ENCODE data around the gene CLEC16A. TPM values are rescaled to one million over a fixed set of nuclear protein-coding genes. Genes with fewer than 3 reads are reported as not detected.

The CLEC16A gene
- total and polyA plus RNA-seq, 2 donors (not counting 1 experiment from before 2014, with no cell fraction given), result 21.9 to 79.5 TPM

DNA sequence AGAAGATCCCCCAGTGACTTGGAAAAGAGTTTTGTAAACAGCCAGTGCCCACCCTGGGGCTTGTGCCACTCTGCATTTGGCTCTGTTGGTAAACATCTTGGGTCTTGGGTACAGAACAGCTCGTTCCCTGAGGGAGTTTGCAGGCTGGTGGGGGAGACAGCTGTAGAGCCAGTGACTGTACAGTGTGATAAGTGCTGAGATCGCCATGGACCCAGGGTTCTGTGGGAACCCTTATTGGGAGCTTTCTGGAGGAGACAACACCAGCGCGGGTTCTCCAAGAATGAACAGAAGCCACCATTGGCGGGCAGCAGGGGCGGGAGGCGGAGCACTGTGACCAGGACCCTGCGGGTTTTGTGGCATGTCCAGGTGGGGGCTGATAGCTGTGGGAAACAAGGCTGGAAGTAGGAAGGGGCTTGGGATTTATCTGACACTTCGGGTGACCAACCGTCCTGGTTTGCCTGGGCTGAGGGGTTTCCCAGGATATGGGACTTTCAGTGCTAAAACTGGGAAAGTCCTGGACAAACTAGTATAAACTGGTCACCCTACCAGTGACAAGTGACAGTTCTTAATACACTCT, 2.9 kb downstream of the CLEC16A start:
- Histone ChIP-seq H3K27me3 (replicated peaks in 1 of 4; ENCODE audit: control extremely low read depth in 1 of 4, control insufficient read depth in 3 of 4, insufficient read depth in 4 of 4, low read length in 3 of 4) (no peaks in the 10 kb centered on the region), H2AFZ (ENCODE audit: insufficient read depth, low read depth, low read length, poor library complexity, severe bottlenecking) (no peak overlapping the region), H3K4me2 (replicated peaks; ENCODE audit: low read depth, low read length, poor library complexity, severe bottlenecking) (no peak overlapping the region), H3K4me3 (ENCODE audit: control extremely low read depth in 1 of 5, extremely low read depth in 1 of 5, insufficient read depth in 1 of 5, low read depth in 2 of 5, low read length in 4 of 5) (no peak overlapping the region), H3K9me3 (ENCODE audit: control extremely low read depth in 1 of 3, control insufficient read depth in 2 of 3, insufficient read depth in 1 of 3, low read length in 2 of 3) (no peaks in the 10 kb centered on the region), H3K79me2 (ENCODE audit: control insufficient read depth, insufficient read depth, low read length) (peaks cover 81% of the 10 kb centered on the region), H3K9ac (ENCODE audit: low read length) (no peak overlapping the region), H3K4me1 (ENCODE audit: control insufficient read depth in 2 of 2, insufficient read depth in 2 of 2, low read length in 2 of 2) (peaks cover 61 to 71% of the 10 kb centered on the region in 2 donors), H4K20me1 (ENCODE audit: control insufficient read depth, insufficient read depth, low read length, poor library complexity, severe bottlenecking) (peaks cover 47% of the 10 kb centered on the region), H3K27ac (ENCODE audit: low read length in 2 of 2) (no peak overlapping the region), H3K36me3 (replicated peaks in 1 of 2; ENCODE audit: control extremely low read depth in 1 of 2, control insufficient read depth in 1 of 2, extremely low read depth in 1 of 2, insufficient read depth in 2 of 2, low read length in 1 of 2) (peaks cover 0 to 5% of the 10 kb centered on the region in 2 experiments)
- POLR2A ChIA-PET, result interaction anchor here (0.6 to 0.7 kb wide), 2 partner anchors 10 to 267 kb away, joined by 3 read pairs; no protein-coding TSS in a partner anchor
- intact Hi-C loops (cut with micrococcal nuclease), result no loop called here
- H3K4me1 Mint-ChIP-seq, result peaks cover 81% of the 10 kb centered on the region
- peak overlapping the region; percentile 35 for H3K4me3 Mint-ChIP-seq
- no peaks in the 10 kb centered on the region for H3K27me3 Mint-ChIP-seq
- WGBS (ENCODE audit: insufficient coverage), result 94% methylated on average over 9 of the region's 10 CpGs
- CTCF ChIA-PET, result interaction anchor here (1.3 to 3.9 kb wide), 3 partner anchors 9 to 21 kb away, joined by 3 to 21 read pairs (median 4); no protein-coding TSS in a partner anchor
- peak overlapping the region; percentile 70 for H3K27ac Mint-ChIP-seq
- TF ChIP-seq, protein P1, sequence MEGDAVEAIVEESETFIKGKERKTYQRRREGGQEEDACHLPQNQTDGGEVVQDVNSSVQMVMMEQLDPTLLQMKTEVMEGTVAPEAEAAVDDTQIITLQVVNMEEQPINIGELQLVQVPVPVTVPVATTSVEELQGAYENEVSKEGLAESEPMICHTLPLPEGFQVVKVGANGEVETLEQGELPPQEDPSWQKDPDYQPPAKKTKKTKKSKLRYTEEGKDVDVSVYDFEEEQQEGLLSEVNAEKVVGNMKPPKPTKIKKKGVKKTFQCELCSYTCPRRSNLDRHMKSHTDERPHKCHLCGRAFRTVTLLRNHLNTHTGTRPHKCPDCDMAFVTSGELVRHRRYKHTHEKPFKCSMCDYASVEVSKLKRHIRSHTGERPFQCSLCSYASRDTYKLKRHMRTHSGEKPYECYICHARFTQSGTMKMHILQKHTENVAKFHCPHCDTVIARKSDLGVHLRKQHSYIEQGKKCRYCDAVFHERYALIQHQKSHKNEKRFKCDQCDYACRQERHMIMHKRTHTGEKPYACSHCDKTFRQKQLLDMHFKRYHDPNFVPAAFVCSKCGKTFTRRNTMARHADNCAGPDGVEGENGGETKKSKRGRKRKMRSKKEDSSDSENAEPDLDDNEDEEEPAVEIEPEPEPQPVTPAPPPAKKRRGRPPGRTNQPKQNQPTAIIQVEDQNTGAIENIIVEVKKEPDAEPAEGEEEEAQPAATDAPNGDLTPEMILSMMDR (IDR thresholded peaks at IDR 0.05), result no peak
- TF ChIP-seq EZH2 (IDR thresholded peaks at IDR 0.05; ENCODE audit: borderline replicate concordance, insufficient read depth, low read depth, low read length, poor library complexity, severe bottlenecking), result no peak
- DNase-seq, result peak; percentile 25
- ATAC-seq (ENCODE audit: low read depth), result no peak
- H3K9me3 Mint-ChIP-seq (ENCODE audit: insufficient read depth), result no peaks in the 10 kb centered on the region

DNA sequence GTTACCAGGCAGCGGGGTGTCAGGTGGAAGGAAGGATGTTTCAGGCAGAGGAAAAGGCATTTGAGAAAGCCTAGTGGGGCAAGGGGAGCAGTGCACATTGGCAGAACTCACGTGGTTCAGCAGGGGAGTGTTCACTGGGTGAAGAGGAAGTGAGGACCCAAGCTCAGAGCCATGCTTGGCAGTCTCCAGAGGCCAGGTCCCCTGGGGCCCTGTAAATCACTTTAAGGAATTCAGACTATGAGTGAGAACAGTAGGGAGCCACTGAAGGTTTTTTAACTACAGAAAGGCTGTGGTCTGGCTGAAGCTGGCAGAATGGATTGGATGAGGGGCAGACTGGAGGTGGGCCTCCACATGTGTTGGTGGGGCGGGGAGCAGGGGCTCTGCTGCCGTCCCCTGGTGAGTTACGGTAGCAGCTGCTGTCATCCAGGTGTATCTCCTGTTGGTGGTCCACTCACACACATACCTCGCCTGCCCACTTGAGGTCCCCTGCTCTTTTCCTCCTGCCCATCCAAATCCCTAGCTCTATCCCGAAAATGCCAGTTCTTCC, 5.1 kb downstream of the CLEC16A start:
- ChIA-PET POLR2A (interaction anchor here (0.7 to 1.4 kb wide), 7 partner anchors 8 to 306 kb away, joined by 3 to 6 read pairs (median 4); partner anchors contain the start of gene SOCS1), CTCF (interaction anchor here (0.7 to 7.6 kb wide), 16 partner anchors 9 to 583 kb away, joined by 3 to 142 read pairs (median 5); partner anchors contain the start of gene SOCS1)
- Histone ChIP-seq H2AFZ (ENCODE audit: insufficient read depth, low read depth, low read length, poor library complexity, severe bottlenecking) (no peak overlapping the region), H3K4me3 (ENCODE audit: control extremely low read depth in 1 of 5, extremely low read depth in 1 of 5, insufficient read depth in 1 of 5, low read depth in 2 of 5, low read length in 4 of 5) (peak overlapping the region in 2 of 5 experiments; percentile 8 to 14), H3K27ac (ENCODE audit: low read length in 2 of 2) (peak overlapping the region; percentile 67 to 78), H3K4me2 (replicated peaks; ENCODE audit: low read depth, low read length, poor library complexity, severe bottlenecking) (peak overlapping the region; percentile 76), H3K4me1 (ENCODE audit: control insufficient read depth in 2 of 2, insufficient read depth in 2 of 2, low read length in 2 of 2) (peaks cover 53 to 63% of the 10 kb centered on the region in 2 donors), H3K79me2 (ENCODE audit: control insufficient read depth, insufficient read depth, low read length) (peaks cover 94% of the 10 kb centered on the region), H3K9me3 (ENCODE audit: control extremely low read depth in 1 of 3, control insufficient read depth in 2 of 3, insufficient read depth in 1 of 3, low read length in 2 of 3) (no peaks in the 10 kb centered on the region), H4K20me1 (ENCODE audit: control insufficient read depth, insufficient read depth, low read length, poor library complexity, severe bottlenecking) (peaks cover 53% of the 10 kb centered on the region), H3K9ac (ENCODE audit: low read length) (peak overlapping the region; percentile 44), H3K27me3 (replicated peaks in 1 of 4; ENCODE audit: control extremely low read depth in 1 of 4, control insufficient read depth in 3 of 4, insufficient read depth in 4 of 4, low read length in 3 of 4) (no peaks in the 10 kb centered on the region), H3K36me3 (replicated peaks in 1 of 2; ENCODE audit: control extremely low read depth in 1 of 2, control insufficient read depth in 1 of 2, extremely low read depth in 1 of 2, insufficient read depth in 2 of 2, low read length in 1 of 2) (peaks cover 0 to 5% of the 10 kb centered on the region in 2 experiments)
- intact Hi-C loops (cut with micrococcal nuclease), result loop anchor here (1.0 to 2.0 kb wide), 2 partner anchors 15 to 73 kb away; partner anchors contain the start of gene CIITA
- TF ChIP-seq, protein P1 (IDR thresholded peaks at IDR 0.05), result peak; percentile 59
- TF ChIP-seq EZH2 (IDR thresholded peaks at IDR 0.05; ENCODE audit: borderline replicate concordance, insufficient read depth, low read depth, low read length, poor library complexity, severe bottlenecking), result no peak
- DNase-seq, result peak; percentile 91
- H3K4me1 Mint-ChIP-seq, result peaks cover 75% of the 10 kb centered on the region
- no peaks in the 10 kb centered on the region for H3K27me3 Mint-ChIP-seq
- peak overlapping the region; percentile 80 for H3K4me3 Mint-ChIP-seq
- ATAC-seq (ENCODE audit: low read depth), result peak; percentile 91
- no peaks in the 10 kb centered on the region for H3K9me3 Mint-ChIP-seq (ENCODE audit: insufficient read depth)
- peak overlapping the region; percentile 96 for H3K27ac Mint-ChIP-seq
- WGBS (ENCODE audit: insufficient coverage), result 20% methylated on average over 5 of the region's 7 CpGs
